PC-9 (cell line): ENCODE results near the gene LNX2.

Experiments used
- CTCF ChIP-seq: fragments of 200-600 bp; sonication (generic); conservative IDR thresholded peaks from 2 replicates; pipeline ENCODE4 v1.6.1; 2017; ENCODE audit warnings: mixed run types, antibody characterized with exemption, mild to moderate bottlenecking, moderate library complexity
- EZH2 ChIP-seq: fragments of 200-600 bp; sonication (generic); IDR thresholded peaks from 2 replicates; pipeline ENCODE4 v1.8.0; 2017; ENCODE audit warnings: antibody characterized with exemption, low read depth

- no peak for TF ChIP-seq CTCF
- no peak for TF ChIP-seq EZH2
Measured at GRCh38 chr13:27605099-27605498, 15.2 kb downstream of the LNX2 start.
